GM23248 (cell line): Measurements from ENCODE around the gene XCL2.

Experiments used
- EZH2 ChIP-seq: fragments of 200-600 bp; sonication (generic); IDR thresholded peaks from 2 replicates; pipeline ENCODE4 v1.6.1; 2018; ENCODE audit warnings: antibody characterized with exemption, mild to moderate bottlenecking; ENCODE audit not compliant: insufficient read depth, poor library complexity, severe bottlenecking
- EZH2phosphoT487 ChIP-seq: fragments of 200-600 bp; sonication (generic); IDR thresholded peaks from 2 replicates; pipeline ENCODE4 v1.6.1; 2018; ENCODE audit warnings: antibody characterized with exemption, moderate library complexity, mild to moderate bottlenecking, low read depth; ENCODE audit not compliant: insufficient read depth

GRCh38 chr1:168507231-168507630 lies 36.6 kb downstream of the XCL2 start:
- TF ChIP-seq EZH2phosphoT487 (no peak), EZH2 (no peak)
